MM.1S (cell line): Measurements from ENCODE around the gene NDUFS8.

Source experiments
- EZH2 ChIP-seq: fragments of 300-600 bp; sonication (generic); optimal IDR thresholded peaks from 2 replicates; pipeline ENCODE3; 2017; ENCODE audit warnings: low read depth, mild to moderate bottlenecking, antibody characterized with exemption, low read length, mixed read lengths
- EZH2phosphoT487 ChIP-seq: fragments of 300-600 bp; sonication (generic); IDR thresholded peaks from 2 replicates; pipeline ENCODE4 v1.6.1; 2018; ENCODE audit warnings: antibody characterized with exemption, low read length
- TF ChIP-seq, protein P1 (sequence below): fragments of 300-600 bp; sonication (generic); IDR thresholded peaks from 2 replicates; pipeline ENCODE4 v1.5.1; 2016; ENCODE audit warnings: antibody characterized with exemption, low read length, mixed read lengths

DNA sequence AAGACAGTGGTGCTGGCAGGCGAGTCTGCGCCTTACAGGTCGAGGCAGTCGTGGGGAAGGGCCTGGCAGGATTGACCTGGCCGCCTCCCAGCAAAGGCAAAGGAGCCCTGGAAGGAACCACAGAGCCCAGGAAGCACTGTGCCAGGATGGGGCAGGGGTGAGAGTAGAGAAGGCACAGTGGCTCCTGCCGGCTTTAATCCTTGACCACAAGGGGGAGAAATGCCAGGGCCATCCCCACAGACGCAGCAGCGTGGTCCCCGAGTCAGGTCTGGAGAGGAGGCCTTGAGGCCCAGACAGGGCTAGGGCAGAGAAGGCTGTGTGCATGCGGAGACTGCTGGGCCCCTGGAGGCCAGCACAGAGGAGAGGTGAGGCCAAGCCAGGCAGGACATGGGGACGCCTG, 9.9 kb upstream of the NDUFS8 start:
- no peak for TF ChIP-seq EZH2
- TF ChIP-seq, protein P1, sequence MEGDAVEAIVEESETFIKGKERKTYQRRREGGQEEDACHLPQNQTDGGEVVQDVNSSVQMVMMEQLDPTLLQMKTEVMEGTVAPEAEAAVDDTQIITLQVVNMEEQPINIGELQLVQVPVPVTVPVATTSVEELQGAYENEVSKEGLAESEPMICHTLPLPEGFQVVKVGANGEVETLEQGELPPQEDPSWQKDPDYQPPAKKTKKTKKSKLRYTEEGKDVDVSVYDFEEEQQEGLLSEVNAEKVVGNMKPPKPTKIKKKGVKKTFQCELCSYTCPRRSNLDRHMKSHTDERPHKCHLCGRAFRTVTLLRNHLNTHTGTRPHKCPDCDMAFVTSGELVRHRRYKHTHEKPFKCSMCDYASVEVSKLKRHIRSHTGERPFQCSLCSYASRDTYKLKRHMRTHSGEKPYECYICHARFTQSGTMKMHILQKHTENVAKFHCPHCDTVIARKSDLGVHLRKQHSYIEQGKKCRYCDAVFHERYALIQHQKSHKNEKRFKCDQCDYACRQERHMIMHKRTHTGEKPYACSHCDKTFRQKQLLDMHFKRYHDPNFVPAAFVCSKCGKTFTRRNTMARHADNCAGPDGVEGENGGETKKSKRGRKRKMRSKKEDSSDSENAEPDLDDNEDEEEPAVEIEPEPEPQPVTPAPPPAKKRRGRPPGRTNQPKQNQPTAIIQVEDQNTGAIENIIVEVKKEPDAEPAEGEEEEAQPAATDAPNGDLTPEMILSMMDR, result peak; percentile 36
- TF ChIP-seq EZH2phosphoT487, result no peak
